Bronchial epithelial cell (primary cell): Measurements from ENCODE around the gene BUD13. TPM values are rescaled to one million over a fixed set of nuclear protein-coding genes. Genes with fewer than 3 reads are reported as not detected.
"Not testable (repeated sequence)": the region's sequence is repeated elsewhere in the genome, so short reads cannot be mapped to it uniquely, and the experiment has no call there.

Experiments
- DNase-seq: peaks from one replicate; pipeline ENCODE4 v3.0.0-alpha.2; 2010; ENCODE audit warnings: low read depth
- FAIRE-seq: peaks from 2 replicates; lab custom pipeline; 2011; peaks lifted over from hg19 to GRCh38; lab: Jason Lieb, UNC
- H3K27me3 ChIP-seq: 2 replicates; pipeline ENCODE4 v1.5.1; 2011; ENCODE audit warnings: low read length; ENCODE audit not compliant: control insufficient read depth, insufficient read depth
- H3K36me3 ChIP-seq: 2 replicates; pipeline ENCODE4 v1.5.1; 2011; ENCODE audit warnings: low read length; ENCODE audit not compliant: control insufficient read depth, insufficient read depth
- H3K4me3 ChIP-seq: 2 replicates; pipeline ENCODE4 v1.5.1; 2011; ENCODE audit warnings: mild to moderate bottlenecking, low read depth, low read length, control low read depth
- total RNA-seq: library from RNA; depleted of rRNA; stranded (reverse); fragments of >200 nt; gene quantifications from 2 replicates; pipeline ENCODE4 v1.2.1, GENCODE V29; 2014
- TF ChIP-seq, protein P1 (sequence below): IDR thresholded peaks from 2 replicates; pipeline ENCODE4 v1.5.1; 2011; ENCODE audit warnings: mild to moderate bottlenecking, moderate library complexity, low read length, control low read depth, inconsistent platforms; ENCODE audit not compliant: insufficient read depth, severe bottlenecking

BUD13 gene
- total RNA-seq, 1 donor from 2014 or later, result 12.4 TPM

DNA sequence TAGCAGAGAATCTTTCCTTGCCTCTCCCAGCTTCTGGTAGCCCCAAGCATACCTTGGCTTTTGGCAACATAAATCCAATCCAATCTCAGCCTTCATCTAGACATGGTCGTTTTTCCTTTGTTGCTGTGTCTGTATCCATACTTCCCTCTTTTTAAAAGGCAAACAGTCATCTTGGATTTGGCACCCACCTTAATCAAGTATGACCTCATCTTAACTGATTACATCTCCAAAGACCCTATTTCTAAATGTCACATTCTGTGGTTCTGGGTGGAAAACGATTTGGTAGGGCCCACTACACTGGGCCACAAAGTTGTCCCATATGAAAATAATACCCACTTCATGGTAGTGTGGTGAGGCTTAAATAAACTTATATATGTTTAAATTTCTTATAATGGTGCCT is 852 bp downstream of the BUD13 start:
- Histone ChIP-seq H3K4me3 (peak overlapping the region; percentile 70), H3K36me3 (peaks cover 4% of the 10 kb centered on the region), H3K27me3 (no peaks in the 10 kb centered on the region)
- TF ChIP-seq, protein P1, sequence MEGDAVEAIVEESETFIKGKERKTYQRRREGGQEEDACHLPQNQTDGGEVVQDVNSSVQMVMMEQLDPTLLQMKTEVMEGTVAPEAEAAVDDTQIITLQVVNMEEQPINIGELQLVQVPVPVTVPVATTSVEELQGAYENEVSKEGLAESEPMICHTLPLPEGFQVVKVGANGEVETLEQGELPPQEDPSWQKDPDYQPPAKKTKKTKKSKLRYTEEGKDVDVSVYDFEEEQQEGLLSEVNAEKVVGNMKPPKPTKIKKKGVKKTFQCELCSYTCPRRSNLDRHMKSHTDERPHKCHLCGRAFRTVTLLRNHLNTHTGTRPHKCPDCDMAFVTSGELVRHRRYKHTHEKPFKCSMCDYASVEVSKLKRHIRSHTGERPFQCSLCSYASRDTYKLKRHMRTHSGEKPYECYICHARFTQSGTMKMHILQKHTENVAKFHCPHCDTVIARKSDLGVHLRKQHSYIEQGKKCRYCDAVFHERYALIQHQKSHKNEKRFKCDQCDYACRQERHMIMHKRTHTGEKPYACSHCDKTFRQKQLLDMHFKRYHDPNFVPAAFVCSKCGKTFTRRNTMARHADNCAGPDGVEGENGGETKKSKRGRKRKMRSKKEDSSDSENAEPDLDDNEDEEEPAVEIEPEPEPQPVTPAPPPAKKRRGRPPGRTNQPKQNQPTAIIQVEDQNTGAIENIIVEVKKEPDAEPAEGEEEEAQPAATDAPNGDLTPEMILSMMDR, result no peak
- FAIRE-seq (no peak), DNase-seq (no peak)

DNA sequence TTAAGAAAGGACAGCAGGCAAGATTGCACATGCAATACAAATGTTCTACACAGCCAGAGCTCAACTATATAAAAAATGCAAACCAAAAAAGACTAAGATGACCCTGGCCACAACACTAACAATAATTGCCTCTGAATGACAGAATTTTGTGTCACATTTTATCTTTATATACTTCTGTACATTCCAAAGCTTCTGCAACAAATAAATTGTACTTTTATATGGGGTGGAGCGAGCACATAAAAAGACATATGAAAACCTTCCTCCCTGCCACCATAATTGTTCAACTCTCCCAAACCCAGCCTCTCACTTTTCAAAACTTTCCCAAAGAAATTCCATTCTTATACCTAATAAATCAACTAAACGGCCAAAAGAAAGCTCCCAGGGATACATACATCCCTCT is 10.7 kb downstream of the BUD13 start:
- TF ChIP-seq, protein P1, result no peak
- no peak for FAIRE-seq
- DNase-seq, result no peak
- Histone ChIP-seq H3K4me3 (no peak overlapping the region), H3K36me3 (peaks cover 5% of the 10 kb centered on the region), H3K27me3 (no peaks in the 10 kb centered on the region)

DNA sequence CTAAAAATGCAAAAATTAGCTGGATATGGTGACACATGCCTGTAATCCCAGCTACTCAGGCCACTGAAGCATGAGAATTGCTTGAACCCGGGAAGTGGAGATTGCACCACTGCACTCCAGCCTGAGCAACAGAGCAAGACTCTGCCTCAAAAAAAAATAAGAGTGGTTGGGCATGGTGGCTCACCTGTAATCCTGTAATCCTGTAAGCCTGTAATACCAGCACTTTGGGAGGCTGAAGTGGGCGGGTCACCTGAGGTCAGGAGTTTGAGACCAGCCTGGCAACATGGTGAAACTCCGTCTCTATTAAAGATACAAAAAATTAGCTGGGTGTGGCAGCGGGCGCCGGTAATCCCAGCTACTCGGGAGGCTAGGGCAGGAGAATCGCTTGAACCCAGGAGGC is 16.7 kb downstream of the BUD13 start:
- H3K27me3 ChIP-seq, FAIRE-seq, DNase-seq, H3K4me3 ChIP-seq, H3K36me3 ChIP-seq: not testable (repeated sequence)

DNA sequence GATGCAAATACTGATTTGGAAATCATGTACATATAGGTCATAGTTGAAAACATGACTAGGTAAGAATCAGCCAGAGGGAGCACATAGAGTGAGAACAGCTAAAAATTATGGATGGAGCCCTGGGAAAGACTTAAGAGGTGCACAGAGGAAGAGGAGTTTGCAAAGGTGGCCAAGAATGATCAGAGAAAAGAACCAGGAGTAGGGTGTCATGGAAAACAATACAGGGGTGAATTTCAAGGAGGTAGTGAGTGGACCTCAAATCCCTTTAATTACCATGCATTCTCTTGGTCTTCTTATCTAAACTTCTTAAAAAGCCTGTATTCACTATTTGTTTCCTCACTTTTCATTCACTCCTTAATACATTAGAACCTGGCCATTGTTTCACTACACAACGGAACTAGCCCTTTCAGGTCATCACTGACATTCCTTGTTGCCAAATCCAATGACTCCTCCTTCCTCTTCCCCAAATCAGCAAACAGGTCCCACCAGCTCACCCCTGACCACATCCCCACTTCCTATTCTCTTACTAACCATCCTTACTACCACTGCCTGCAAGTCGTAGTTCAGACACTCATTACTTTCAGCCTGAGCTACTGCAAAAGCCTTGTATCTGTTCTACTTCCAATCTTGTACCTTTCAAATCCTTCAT is 22.6 kb downstream of the BUD13 start:
- no peak for FAIRE-seq
- DNase-seq, result no peak
- H3K4me3 ChIP-seq, result no peak overlapping the region
- H3K27me3 ChIP-seq, result no peaks in the 10 kb centered on the region
- peaks cover 5% of the 10 kb centered on the region for H3K36me3 ChIP-seq
- TF ChIP-seq, protein P1, result no peak

DNA sequence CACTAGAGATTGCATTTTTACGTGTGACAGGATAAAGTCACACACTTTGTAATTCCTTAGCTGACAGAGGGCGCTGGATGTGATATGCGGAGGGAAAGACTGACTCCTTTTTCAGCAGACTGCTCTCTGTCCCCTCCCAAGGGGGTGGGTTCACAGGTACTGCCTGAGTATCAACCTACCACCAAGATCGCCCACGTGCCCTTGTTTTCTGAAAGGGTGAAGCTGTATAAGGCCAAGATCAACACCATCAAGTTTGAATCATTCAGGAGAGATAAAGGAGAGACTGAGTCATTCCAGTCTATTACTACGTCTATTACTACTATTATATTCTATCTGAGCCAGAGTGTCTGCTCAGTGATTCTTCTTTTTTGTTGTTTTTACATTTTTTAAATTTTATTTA is 30.7 kb downstream of the BUD13 start:
- FAIRE-seq (no peak), DNase-seq (peak; percentile 77)
- H3K36me3 ChIP-seq, result no peaks in the 10 kb centered on the region
- TF ChIP-seq, protein P1, result no peak
- H3K4me3 ChIP-seq, result no peak overlapping the region
- no peaks in the 10 kb centered on the region for H3K27me3 ChIP-seq

DNA sequence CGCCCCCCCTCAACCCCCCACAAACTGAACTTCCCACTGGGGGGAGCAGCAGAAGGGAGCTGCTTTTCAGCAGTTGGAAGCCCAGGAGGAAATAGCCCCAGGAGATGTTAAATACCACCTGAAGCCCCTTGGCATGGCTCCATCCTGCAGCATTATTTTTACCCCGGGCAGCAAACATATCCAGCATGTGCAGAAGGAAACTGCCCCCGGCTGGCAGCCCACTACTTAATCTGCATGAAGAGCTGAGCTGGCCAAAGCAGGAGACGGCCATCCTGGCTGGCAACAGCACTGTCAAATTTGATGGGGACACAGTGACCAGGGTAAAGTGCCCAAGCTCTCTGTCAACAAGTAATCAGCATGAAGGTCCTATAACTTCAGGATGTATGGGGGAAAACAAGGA is 32.0 kb downstream of the BUD13 start:
- H3K27me3 ChIP-seq, result no peaks in the 10 kb centered on the region
- TF ChIP-seq, protein P1, result no peak
- FAIRE-seq (no peak), DNase-seq (no peak)
- no peak overlapping the region for H3K4me3 ChIP-seq
- no peaks in the 10 kb centered on the region for H3K36me3 ChIP-seq
